HepG2 (cell line): ENCODE data around the gene CDC37. TPM values are rescaled to one million over a fixed set of nuclear protein-coding genes. Genes with fewer than 3 reads are reported as not detected.
A peak's percentile ranks its signal among the peaks of the same experiment; 100 is the strongest.

Experiments
- AGO2 ChIP-seq: fragments of 200-400 bp; formaldehyde crosslinking; optimal IDR thresholded peaks from 2 replicates; pipeline ENCODE3; 2017; ENCODE audit warnings: mild to moderate bottlenecking, low read depth, low read length, moderate library complexity
- SIN3B ChIP-seq: fragments of 150-350 bp; IDR thresholded peaks from 2 replicates; pipeline ENCODE4 v1.6.1; 2014; ENCODE audit warnings: low read length
- SMC3 ChIP-seq: IDR thresholded peaks from 2 replicates; pipeline ENCODE4 v1.6.1; 2011; ENCODE audit warnings: low read length, improper control_type of control experiment
- SRSF1 ChIP-seq: fragments of 200-400 bp; formaldehyde crosslinking; optimal IDR thresholded peaks from 2 replicates; pipeline ENCODE3; 2017; ENCODE audit warnings: mild to moderate bottlenecking, low read depth, low read length, moderate library complexity
- THAP11 ChIP-seq: IDR thresholded peaks from 2 replicates; pipeline ENCODE4 v1.6.1; 2016; ENCODE audit warnings: missing biosample characterization, missing genetic modification reagents
- ZIK1 ChIP-seq: sonication (generic); formaldehyde crosslinking; IDR thresholded peaks from 2 replicates; pipeline ENCODE4 v1.5.0; 2020; ENCODE audit warnings: mild to moderate bottlenecking, low read depth, missing genetic modification reagents, borderline replicate concordance
- ZNF446 ChIP-seq: sonication (generic); formaldehyde crosslinking; IDR thresholded peaks from 2 replicates; pipeline ENCODE4 v1.5.0; 2020; ENCODE audit warnings: mild to moderate bottlenecking, missing genetic modification reagents
- ZNF530 ChIP-seq: sonication (generic); formaldehyde crosslinking; IDR thresholded peaks from 2 replicates; pipeline ENCODE4 v1.5.0; 2020; ENCODE audit warnings: low read depth, mild to moderate bottlenecking, missing genetic modification reagents
- ZNF7 ChIP-seq: IDR thresholded peaks from 2 replicates; pipeline ENCODE4 v1.6.1; 2016; ENCODE audit warnings: missing biosample characterization, missing genetic modification reagents
- ZNF724P ChIP-seq: sonication (generic); formaldehyde crosslinking; IDR thresholded peaks from 2 replicates; pipeline ENCODE4 v1.8.0; 2022; ENCODE audit warnings: missing genetic modification reagents, borderline replicate concordance
- ZNF816 ChIP-seq: sonication (generic); formaldehyde crosslinking; IDR thresholded peaks from 2 replicates; pipeline ENCODE4 v1.8.0; 2022; ENCODE audit warnings: missing genetic modification reagents, mild to moderate bottlenecking, borderline replicate concordance
- ZNF879 ChIP-seq: sonication (generic); formaldehyde crosslinking; IDR thresholded peaks from 2 replicates; pipeline ENCODE4 v1.8.1; 2023; ENCODE audit warnings: missing genetic modification reagents
- ZSCAN29 ChIP-seq: sonication (generic); formaldehyde crosslinking; conservative IDR thresholded peaks from 2 replicates; pipeline ENCODE4 v1.4.0; 2020; ENCODE audit warnings: mild to moderate bottlenecking, missing genetic modification reagents
- polyA plus RNA-seq, 8 experiments: library from polyadenylated mRNA; depleted of rRNA in 3 of 8; stranded (reverse) in 7 of 8; unstranded in 1 of 8; fragments of >200 nt; fragmentation: Illumina TruSeq in 4 of 8; extraction: Trizol in 4 of 8; gene quantifications; 2 replicates each; pipeline versions ENCODE4 v1.2.1 to v1.2.3, GENCODE V29; 2011 to 2016; ENCODE audit warnings: low read depth in 4 of 8, missing spikeins in 1 of 8, mixed read lengths in 1 of 8; ENCODE audit not compliant: insufficient read depth in 1 of 8
- total RNA-seq, 5 experiments: library from RNA; depleted of rRNA; stranded (reverse); fragments of >200 nt; fragmentation: Illumina TruSeq; extraction: Trizol; gene quantifications; 2 replicates each; pipeline ENCODE4 v1.2.3, GENCODE V29; 2016; ENCODE audit warnings: low read depth in 1 of 5
- TF ChIP-seq, protein P1 (sequence below): sonication (generic); formaldehyde crosslinking; IDR thresholded peaks from 2 replicates; pipeline ENCODE4 v1.4.0; 2020; ENCODE audit warnings: missing genetic modification reagents
- TF ChIP-seq, protein P2 (sequence below): sonication (generic); formaldehyde crosslinking; IDR thresholded peaks from 2 replicates; pipeline ENCODE4 v1.5.0; 2020; ENCODE audit warnings: mild to moderate bottlenecking, missing genetic modification reagents
- TF ChIP-seq, protein P3 (sequence below): sonication (generic); formaldehyde crosslinking; IDR thresholded peaks from 2 replicates; pipeline ENCODE4 v1.8.0; 2022; ENCODE audit warnings: mild to moderate bottlenecking, missing genetic modification reagents, borderline replicate concordance
- TF ChIP-seq, protein P4 (sequence below): sonication (generic); formaldehyde crosslinking; IDR thresholded peaks from 2 replicates; pipeline ENCODE4 v1.9.0; 2022; ENCODE audit warnings: missing genetic modification reagents, mild to moderate bottlenecking, borderline replicate concordance
- TF ChIP-seq, protein P5 (sequence below): IDR thresholded peaks from 2 replicates; pipeline ENCODE4 v1.6.1; 2016
- TF ChIP-seq, protein P6 (sequence below): sonication (generic); formaldehyde crosslinking; conservative IDR thresholded peaks from 2 replicates; pipeline ENCODE4 v1.4.0; 2020; ENCODE audit warnings: missing genetic modification reagents

Gene CDC37
- total and polyA plus RNA-seq, 2 of the 13 experiments (the other 11 are each of a cell fraction or from before 2014, with no cell fraction given): 158 to 177 TPM

DNA sequence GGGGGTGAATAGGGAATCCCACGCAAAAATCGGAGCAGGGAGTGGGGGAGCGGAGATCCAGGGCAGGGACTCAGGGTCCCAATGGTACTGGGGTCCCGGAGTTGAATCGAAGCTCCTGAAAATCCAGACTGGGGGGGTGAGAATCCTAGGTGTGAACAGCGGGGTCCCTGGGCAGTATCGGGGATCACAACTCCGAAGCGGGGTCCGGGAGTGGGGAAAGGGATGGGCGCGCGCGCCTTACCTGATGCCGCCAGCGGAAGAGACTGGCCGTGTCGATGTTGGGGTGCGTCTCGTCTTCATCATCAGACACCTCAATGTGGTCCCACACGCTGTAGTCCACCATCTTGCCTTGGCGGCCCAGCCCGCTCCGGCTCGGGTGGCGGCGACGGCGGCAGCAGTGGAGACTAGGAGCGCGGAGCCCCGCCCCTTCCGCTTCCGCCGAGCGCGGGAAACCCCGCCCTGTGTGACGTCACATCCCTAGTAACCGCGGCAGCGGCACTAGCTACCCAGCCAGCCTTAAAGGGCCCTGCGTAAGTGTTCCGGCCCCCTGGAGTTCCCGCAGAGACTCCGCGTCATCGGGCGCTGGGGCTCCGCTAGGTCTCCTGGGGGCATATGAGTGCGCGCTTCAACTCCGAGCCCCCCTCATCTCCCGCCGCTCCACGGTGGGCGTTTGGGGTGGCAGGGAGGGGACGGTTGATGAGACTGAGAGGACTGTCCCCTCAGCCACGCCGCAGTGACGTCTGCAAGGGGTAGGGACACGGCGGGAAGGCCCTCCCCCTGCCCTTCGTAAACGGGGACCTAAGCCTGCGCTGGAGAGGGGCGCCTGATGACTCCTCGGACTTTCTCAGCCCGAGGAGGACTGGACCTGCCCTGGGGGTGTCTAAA lies at the start of gene CDC37 (continued):
- TF ChIP-seq, protein P1, sequence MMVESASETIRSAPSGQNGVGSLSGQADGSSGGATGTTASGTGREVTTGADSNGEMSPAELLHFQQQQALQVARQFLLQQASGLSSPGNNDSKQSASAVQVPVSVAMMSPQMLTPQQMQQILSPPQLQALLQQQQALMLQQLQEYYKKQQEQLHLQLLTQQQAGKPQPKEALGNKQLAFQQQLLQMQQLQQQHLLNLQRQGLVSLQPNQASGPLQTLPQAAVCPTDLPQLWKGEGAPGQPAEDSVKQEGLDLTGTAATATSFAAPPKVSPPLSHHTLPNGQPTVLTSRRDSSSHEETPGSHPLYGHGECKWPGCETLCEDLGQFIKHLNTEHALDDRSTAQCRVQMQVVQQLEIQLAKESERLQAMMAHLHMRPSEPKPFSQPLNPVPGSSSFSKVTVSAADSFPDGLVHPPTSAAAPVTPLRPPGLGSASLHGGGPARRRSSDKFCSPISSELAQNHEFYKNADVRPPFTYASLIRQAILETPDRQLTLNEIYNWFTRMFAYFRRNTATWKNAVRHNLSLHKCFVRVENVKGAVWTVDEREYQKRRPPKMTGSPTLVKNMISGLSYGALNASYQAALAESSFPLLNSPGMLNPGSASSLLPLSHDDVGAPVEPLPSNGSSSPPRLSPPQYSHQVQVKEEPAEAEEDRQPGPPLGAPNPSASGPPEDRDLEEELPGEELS (CRISPR knock-in tag): peak; percentile 12; the same call in 1 of the 2 replicates
- TF ChIP-seq, protein P2, sequence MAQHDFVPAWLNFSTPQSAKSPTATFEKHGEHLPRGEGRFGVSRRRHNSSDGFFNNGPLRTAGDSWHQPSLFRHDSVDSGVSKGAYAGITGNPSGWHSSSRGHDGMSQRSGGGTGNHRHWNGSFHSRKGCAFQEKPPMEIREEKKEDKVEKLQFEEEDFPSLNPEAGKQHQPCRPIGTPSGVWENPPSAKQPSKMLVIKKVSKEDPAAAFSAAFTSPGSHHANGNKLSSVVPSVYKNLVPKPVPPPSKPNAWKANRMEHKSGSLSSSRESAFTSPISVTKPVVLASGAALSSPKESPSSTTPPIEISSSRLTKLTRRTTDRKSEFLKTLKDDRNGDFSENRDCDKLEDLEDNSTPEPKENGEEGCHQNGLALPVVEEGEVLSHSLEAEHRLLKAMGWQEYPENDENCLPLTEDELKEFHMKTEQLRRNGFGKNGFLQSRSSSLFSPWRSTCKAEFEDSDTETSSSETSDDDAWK (CRISPR knock-in tag): no peak
- TF ChIP-seq ZNF446 (CRISPR knock-in tag) (0 out of 2 replicates have a peak, but pooled peaks have one; percentile 30), ZNF879 (no peak), SIN3B (0 out of 2 replicates have a peak, but pooled peaks have one; percentile 16), THAP11 (CRISPR knock-in tag) (peak; percentile 89), ZNF724P (CRISPR knock-in tag) (no peak), ZNF7 (CRISPR knock-in tag) (no peak), ZIK1 (CRISPR knock-in tag) (no peak), SMC3 (no peak), SRSF1 (peak; percentile 57), ZNF816 (CRISPR knock-in tag) (no peak), ZSCAN29 (0 out of 2 replicates have a peak, but pooled peaks have one; percentile 14), ZNF530 (CRISPR knock-in tag) (no peak), AGO2 (peak; percentile 13)
- TF ChIP-seq, protein P3, sequence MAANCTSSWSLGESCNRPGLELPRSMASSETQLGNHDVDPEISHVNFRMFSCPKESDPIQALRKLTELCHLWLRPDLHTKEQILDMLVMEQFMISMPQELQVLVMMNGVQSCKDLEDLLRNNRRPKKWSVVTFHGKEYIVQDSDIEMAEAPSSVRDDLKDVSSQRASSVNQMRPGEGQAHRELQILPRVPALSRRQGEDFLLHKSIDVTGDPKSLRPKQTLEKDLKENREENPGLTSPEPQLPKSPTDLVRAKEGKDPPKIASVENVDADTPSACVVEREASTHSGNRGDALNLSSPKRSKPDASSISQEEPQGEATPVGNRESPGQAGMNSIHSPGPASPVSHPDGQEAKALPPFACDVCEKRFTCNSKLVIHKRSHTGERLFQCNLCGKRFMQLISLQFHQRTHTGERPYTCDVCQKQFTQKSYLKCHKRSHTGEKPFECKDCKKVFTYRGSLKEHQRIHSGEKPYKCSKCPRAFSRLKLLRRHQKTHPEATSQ (CRISPR knock-in tag): no peak
- TF ChIP-seq, protein P4, sequence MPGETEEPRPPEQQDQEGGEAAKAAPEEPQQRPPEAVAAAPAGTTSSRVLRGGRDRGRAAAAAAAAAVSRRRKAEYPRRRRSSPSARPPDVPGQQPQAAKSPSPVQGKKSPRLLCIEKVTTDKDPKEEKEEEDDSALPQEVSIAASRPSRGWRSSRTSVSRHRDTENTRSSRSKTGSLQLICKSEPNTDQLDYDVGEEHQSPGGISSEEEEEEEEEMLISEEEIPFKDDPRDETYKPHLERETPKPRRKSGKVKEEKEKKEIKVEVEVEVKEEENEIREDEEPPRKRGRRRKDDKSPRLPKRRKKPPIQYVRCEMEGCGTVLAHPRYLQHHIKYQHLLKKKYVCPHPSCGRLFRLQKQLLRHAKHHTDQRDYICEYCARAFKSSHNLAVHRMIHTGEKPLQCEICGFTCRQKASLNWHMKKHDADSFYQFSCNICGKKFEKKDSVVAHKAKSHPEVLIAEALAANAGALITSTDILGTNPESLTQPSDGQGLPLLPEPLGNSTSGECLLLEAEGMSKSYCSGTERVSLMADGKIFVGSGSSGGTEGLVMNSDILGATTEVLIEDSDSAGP (CRISPR knock-in tag): peak; percentile 100
- TF ChIP-seq, protein P5, sequence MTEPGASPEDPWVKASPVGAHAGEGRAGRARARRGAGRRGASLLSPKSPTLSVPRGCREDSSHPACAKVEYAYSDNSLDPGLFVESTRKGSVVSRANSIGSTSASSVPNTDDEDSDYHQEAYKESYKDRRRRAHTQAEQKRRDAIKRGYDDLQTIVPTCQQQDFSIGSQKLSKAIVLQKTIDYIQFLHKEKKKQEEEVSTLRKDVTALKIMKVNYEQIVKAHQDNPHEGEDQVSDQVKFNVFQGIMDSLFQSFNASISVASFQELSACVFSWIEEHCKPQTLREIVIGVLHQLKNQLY: no peak
- TF ChIP-seq, protein P6, sequence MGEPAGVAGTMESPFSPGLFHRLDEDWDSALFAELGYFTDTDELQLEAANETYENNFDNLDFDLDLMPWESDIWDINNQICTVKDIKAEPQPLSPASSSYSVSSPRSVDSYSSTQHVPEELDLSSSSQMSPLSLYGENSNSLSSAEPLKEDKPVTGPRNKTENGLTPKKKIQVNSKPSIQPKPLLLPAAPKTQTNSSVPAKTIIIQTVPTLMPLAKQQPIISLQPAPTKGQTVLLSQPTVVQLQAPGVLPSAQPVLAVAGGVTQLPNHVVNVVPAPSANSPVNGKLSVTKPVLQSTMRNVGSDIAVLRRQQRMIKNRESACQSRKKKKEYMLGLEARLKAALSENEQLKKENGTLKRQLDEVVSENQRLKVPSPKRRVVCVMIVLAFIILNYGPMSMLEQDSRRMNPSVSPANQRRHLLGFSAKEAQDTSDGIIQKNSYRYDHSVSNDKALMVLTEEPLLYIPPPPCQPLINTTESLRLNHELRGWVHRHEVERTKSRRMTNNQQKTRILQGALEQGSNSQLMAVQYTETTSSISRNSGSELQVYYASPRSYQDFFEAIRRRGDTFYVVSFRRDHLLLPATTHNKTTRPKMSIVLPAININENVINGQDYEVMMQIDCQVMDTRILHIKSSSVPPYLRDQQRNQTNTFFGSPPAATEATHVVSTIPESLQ: no peak
